Measurements from ENCODE around the gene HEBP2. TPM values are rescaled to one million over a fixed set of nuclear protein-coding genes. Genes with fewer than 3 reads are reported as not detected.

The HEBP2 gene
- total RNA-seq, 4 donors from 2014 or later, result 120 to 243 (median 185) TPM

DNA sequence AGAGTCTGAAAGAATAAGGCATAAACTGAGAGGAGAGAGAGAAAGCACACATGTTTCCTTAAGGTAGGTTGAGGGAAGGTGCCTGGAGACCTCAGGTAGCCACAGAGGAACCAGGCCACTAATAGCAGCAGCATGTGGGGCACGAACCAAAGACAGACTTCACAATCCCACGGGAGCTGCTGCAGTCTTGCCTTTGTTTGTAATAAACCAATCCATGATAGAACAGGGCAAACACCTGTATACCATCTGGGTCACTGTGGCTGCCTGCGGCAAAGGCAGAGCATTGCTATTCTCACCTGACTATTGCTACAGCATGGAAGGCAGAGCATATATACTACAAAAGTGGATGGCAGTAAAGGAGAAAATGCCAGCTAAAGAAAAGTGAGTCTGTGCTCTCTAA is 36.3 kb downstream of the HEBP2 start:
- no peak for DNase-seq (ENCODE audit: low spot score in 2 of 2)
- TF ChIP-seq POLR2A (IDR thresholded peaks at IDR 0.05) (no peak), EP300 (IDR thresholded peaks at IDR 0.05) (no peak)
- TF ChIP-seq, protein P1, sequence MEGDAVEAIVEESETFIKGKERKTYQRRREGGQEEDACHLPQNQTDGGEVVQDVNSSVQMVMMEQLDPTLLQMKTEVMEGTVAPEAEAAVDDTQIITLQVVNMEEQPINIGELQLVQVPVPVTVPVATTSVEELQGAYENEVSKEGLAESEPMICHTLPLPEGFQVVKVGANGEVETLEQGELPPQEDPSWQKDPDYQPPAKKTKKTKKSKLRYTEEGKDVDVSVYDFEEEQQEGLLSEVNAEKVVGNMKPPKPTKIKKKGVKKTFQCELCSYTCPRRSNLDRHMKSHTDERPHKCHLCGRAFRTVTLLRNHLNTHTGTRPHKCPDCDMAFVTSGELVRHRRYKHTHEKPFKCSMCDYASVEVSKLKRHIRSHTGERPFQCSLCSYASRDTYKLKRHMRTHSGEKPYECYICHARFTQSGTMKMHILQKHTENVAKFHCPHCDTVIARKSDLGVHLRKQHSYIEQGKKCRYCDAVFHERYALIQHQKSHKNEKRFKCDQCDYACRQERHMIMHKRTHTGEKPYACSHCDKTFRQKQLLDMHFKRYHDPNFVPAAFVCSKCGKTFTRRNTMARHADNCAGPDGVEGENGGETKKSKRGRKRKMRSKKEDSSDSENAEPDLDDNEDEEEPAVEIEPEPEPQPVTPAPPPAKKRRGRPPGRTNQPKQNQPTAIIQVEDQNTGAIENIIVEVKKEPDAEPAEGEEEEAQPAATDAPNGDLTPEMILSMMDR (IDR thresholded peaks at IDR 0.05), result no peak
- H3K4me1 ChIP-seq, result no peaks in the 10 kb centered on the region
- no peak overlapping the region for H3K4me3 ChIP-seq
- H3K9me3 ChIP-seq, result no peaks in the 10 kb centered on the region
- peaks cover 0 to 6% (median 0%) of the 10 kb centered on the region in 3 donors for H3K36me3 ChIP-seq
- H3K27me3 ChIP-seq, result no peaks in the 10 kb centered on the region
- H3K27ac ChIP-seq, result no peak overlapping the region
- 68 to 80% methylated on average over 3 of the region's 3 CpGs for WGBS, 2 donors

DNA sequence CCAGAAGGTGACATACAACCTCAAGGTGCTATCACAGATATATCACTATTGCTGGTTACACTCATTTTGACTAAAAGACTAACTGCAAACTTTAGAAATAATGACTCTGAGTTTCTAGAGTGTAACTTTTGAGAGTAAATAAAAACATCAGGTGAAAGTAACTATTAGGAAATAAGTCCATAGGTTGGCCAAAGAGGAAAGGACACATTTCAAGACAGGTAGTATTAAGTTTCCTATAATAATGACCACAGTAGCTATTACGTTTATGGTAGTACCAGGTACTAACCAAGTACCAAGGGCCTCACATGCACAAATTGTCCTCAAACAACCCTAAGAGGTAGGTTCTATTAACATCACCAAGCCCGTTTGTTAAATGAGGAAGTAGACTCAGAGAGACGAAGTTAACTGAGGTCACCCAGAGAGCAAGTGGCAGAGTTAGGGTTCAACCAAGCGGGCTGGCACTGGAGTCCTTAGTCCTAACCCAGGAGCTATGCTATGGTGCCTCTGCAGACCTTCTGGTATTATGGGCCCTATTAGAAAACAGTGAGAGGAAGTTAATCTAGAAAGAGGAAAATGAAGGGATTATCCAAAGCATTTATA is 36.8 kb downstream of the HEBP2 start:
- H3K36me3 ChIP-seq, result peaks cover 0 to 6% (median 0%) of the 10 kb centered on the region in 3 donors
- H3K4me3 ChIP-seq, result no peak overlapping the region
- H3K9me3 ChIP-seq, result no peaks in the 10 kb centered on the region
- no peak overlapping the region for H3K27ac ChIP-seq
- TF ChIP-seq POLR2A (IDR thresholded peaks at IDR 0.05) (no peak), EP300 (IDR thresholded peaks at IDR 0.05) (no peak)
- TF ChIP-seq, protein P1 (IDR thresholded peaks at IDR 0.05), result no peak
- no peaks in the 10 kb centered on the region for H3K4me1 ChIP-seq
- no peak for DNase-seq (ENCODE audit: low spot score in 2 of 2)
- WGBS, 2 donors, result 73 to 83% methylated on average over 4 of the region's 4 CpGs
- H3K27me3 ChIP-seq, result no peaks in the 10 kb centered on the region

DNA sequence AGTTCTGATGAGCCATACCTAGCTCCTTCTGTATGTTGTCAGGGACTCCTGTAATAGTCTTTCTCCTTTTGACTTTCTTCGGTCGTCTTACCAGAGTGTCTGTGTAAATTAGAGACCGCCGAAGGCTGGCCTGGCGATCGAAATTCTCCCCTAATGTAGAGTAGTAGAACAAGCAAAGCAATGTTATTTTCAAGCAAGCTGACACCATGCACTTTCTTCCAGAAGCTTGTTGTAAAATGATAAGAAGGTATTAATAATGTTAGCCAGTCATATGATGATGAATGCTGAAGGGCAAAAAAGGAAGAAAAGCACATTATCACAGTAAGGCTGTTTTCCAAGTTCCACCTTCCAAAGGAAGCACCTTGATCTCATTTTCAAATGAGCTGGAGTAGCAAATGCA is 37.9 kb downstream of the HEBP2 start:
- no peaks in the 10 kb centered on the region for H3K9me3 ChIP-seq
- 92% methylated on average over 6 of the region's 6 CpGs for WGBS, 2 donors
- peaks cover 0 to 6% (median 0%) of the 10 kb centered on the region in 3 donors for H3K36me3 ChIP-seq
- no peak for TF ChIP-seq EP300 (IDR thresholded peaks at IDR 0.05)
- no peaks in the 10 kb centered on the region for H3K27me3 ChIP-seq
- no peak overlapping the region for H3K4me3 ChIP-seq
- H3K4me1 ChIP-seq, result no peaks in the 10 kb centered on the region
- DNase-seq (ENCODE audit: low spot score in 2 of 2), result no peak
- H3K27ac ChIP-seq, result no peak overlapping the region

DNA sequence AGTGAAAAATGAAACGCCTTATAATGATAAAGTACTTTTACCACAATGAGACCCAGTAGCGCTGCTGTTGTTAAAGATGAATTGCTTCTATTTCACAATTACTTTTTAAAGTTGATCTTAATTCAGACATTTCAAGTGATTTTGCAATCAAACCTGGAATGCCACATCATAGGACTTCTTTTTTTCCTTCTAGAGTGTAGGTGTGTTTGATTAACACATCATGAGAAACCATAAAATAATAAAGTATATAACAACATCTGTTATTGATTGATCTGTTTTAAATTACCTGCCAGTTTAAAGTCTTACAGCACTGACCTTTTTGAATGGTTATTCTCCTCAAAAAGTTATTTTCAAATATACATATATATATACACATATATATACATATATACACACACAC is 38.6 kb downstream of the HEBP2 start:
- Histone ChIP-seq H3K27me3 (no peaks in the 10 kb centered on the region), H3K4me3 (no peak overlapping the region), H3K36me3 (peaks cover 0 to 6% (median 0%) of the 10 kb centered on the region in 3 donors), H3K27ac (no peak overlapping the region), H3K4me1 (no peaks in the 10 kb centered on the region), H3K9me3 (no peaks in the 10 kb centered on the region)
- WGBS, 2 donors, result 83 to 90% methylated on average over 2 of the region's 2 CpGs
- TF ChIP-seq EP300 (IDR thresholded peaks at IDR 0.05), result no peak
- TF ChIP-seq POLR2A (IDR thresholded peaks at IDR 0.05), result no peak
- TF ChIP-seq, protein P1 (IDR thresholded peaks at IDR 0.05), result no peak
- DNase-seq (ENCODE audit: low spot score in 2 of 2), result no peak

DNA sequence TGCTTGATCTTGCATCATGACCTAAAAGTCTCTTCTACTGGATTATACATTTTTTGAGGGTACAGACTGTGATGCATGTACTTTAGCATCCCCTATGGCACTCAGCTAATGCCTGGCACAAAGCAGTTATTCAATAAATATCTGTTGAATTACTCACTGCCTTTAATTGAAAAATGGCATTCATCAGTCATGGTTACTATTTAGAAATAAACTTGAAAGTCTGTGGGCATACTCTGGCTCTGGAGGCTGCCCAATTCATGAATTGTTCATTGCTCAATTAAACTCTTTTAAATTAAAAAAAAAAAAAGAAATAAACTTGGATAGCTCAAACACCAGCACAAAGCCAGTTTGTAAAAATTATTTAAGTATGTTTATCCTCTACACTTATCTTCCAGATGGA is 40.0 kb downstream of the HEBP2 start:
- no peak overlapping the region for H3K4me3 ChIP-seq
- no peaks in the 10 kb centered on the region for H3K9me3 ChIP-seq
- H3K27me3 ChIP-seq, result no peaks in the 10 kb centered on the region
- peaks cover 0 to 6% (median 0%) of the 10 kb centered on the region in 3 donors for H3K36me3 ChIP-seq
- TF ChIP-seq POLR2A (IDR thresholded peaks at IDR 0.05) (no peak), EP300 (IDR thresholded peaks at IDR 0.05) (no peak)
- TF ChIP-seq, protein P1 (IDR thresholded peaks at IDR 0.05), result no peak
- no peaks in the 10 kb centered on the region for H3K4me1 ChIP-seq
- H3K27ac ChIP-seq, result no peak overlapping the region
- no peak for DNase-seq (ENCODE audit: low spot score in 2 of 2)

DNA sequence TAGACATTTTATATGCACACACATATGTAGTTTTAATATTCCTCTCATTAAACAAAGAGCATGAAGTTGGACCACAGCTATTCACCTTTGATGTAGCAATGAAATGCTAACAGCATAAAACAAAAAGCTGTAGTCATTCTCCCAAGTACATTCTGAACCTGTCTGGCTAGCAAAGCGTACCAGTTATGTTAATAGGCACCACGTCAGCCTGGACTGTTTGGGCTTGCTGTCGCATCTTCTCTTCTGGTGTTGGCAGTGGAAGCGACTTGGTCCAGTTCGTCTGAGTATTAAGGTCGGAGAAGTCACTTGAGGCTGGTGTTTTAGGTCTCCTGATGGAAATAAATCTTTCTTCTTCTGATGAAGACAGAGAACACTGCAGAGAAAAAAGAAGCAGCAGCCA is 42.8 kb downstream of the HEBP2 start:
- H3K27ac ChIP-seq, result no peak overlapping the region
- H3K4me1 ChIP-seq, result no peaks in the 10 kb centered on the region
- H3K36me3 ChIP-seq, result peaks cover 0 to 3% (median 0%) of the 10 kb centered on the region in 3 donors
- TF ChIP-seq, protein P1 (IDR thresholded peaks at IDR 0.05), result no peak
- TF ChIP-seq POLR2A (IDR thresholded peaks at IDR 0.05) (no peak), EP300 (IDR thresholded peaks at IDR 0.05) (no peak)
- H3K4me3 ChIP-seq, result no peak overlapping the region
- 86% methylated on average over 6 of the region's 6 CpGs for WGBS, 2 donors
- H3K27me3 ChIP-seq, result no peaks in the 10 kb centered on the region
- no peaks in the 10 kb centered on the region for H3K9me3 ChIP-seq
- DNase-seq (ENCODE audit: low spot score in 2 of 2), result no peak

All from tibial nerve (tissue), 4 donors.